DOHH2 (cell line): ENCODE data around the gene ITPR2.

Experiments used
- CTCF ChIP-seq: fragments of 200-600 bp; sonication (generic); IDR thresholded peaks from one replicate; pipeline ENCODE4 v1.5.1; 2014; ENCODE audit warnings: antibody characterized with exemption, mild to moderate bottlenecking, low read depth, low read length; ENCODE audit not compliant: poor library complexity, severe bottlenecking
- EZH2phosphoT487 ChIP-seq: fragments of 200-600 bp; sonication (generic); IDR thresholded peaks from 2 replicates; pipeline ENCODE4 v1.6.1; 2017; ENCODE audit warnings: borderline replicate concordance, mild to moderate bottlenecking, antibody characterized with exemption, low read length, moderate library complexity, mixed read lengths

- TF ChIP-seq CTCF: no peak
- no peak for TF ChIP-seq EZH2phosphoT487
Observed at GRCh38 chr12:26800858-26801257, 32.1 kb downstream of the ITPR2 start.
